Peyer's patch (tissue), 4 donors: Measurements from ENCODE around the gene COBL.

Source experiments
- CTCF ChIP-seq, 6 experiments: fragments of 450-650 bp in 4 of 6; fragments of 200-600 bp in 2 of 6; sonication (generic) in 1 of 6; IDR thresholded peaks; one replicate each; pipeline ENCODE4 v1.5.1; 2017 to 2019; ENCODE audit warnings: antibody characterized with exemption in 6 of 6, mild to moderate bottlenecking in 3 of 6, moderate library complexity in 1 of 6
- POLR2A ChIP-seq, 2 donors: fragments of 450-650 bp; IDR thresholded peaks; one replicate each; pipeline ENCODE4 v1.5.1; 2017; ENCODE audit warnings: antibody characterized with exemption in 2 of 2, mild to moderate bottlenecking in 2 of 2, moderate library complexity in 2 of 2

- TF ChIP-seq CTCF (IDR thresholded peaks at IDR 0.05) (no peak), POLR2A (IDR thresholded peaks at IDR 0.05) (no peak)
These were observed 13.2 kb upstream of the COBL start for GRCh38 chr7:51329696-51330263.
